ENCODE data around the gene PDXDC1.
"Not testable (repeated sequence)": the region's sequence is repeated elsewhere in the genome, so short reads cannot be mapped to it uniquely, and the experiment has no call there.

PDXDC1 gene

DNA sequence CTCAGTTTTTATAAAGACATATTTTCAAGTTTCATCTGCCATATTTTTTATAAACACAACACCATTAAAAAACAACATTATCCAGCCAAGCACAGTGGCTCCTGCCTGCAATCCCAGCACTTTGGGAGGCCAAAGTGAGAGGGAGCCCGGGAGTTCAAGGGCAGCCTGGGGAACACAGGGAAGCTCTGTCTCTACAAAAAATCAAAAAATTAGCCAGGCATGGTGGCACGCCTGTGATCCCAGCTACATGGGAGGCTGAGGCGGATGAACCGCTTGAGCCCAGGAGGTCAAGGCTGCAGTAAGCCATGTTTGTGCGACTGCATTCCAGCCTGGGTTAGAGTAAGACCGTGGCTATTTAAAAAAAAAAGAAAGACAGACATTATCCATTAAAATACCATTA, 98.3 kb downstream of the PDXDC1 start:
- no peak for DNase-seq

DNA sequence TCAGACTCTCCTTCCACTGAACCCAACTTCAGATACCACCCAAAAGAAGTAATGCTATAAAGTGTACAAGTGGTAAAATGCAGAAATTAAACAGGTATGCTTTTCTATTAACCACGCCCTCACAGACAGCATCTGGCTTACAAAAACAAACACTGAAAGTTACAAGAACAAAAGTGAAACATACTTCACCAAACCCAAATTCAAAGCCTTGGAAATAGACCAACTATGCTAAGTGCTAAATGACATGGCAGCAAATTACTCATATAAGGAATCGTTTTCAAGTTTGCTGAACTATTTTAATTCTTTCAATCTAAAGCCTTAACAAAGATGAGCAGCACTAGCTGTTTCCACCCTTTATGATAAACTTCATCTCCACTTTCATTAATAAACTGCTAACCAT, 101.3 kb downstream of the PDXDC1 start:
- DNase-seq, result not testable (repeated sequence)

DNA sequence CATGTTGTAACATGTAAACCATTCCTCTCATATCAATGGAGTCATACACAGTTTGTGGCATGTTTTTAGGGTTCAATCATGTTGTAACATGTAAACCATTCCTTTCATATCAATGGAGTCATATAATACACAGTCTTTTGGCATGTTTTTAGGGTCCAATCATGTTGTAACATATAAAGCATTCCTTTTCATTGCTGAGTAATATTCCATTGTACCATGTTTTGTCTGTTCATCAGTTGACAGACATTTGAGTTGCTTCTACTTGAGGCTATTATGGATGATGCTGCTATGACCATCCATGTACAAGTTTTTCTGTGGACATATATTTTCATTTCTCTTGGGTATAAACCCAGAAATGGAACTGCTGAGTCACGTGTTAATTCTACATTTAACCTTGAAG, 106.1 kb downstream of the PDXDC1 start:
- DNase-seq, result not testable (repeated sequence)

DNA sequence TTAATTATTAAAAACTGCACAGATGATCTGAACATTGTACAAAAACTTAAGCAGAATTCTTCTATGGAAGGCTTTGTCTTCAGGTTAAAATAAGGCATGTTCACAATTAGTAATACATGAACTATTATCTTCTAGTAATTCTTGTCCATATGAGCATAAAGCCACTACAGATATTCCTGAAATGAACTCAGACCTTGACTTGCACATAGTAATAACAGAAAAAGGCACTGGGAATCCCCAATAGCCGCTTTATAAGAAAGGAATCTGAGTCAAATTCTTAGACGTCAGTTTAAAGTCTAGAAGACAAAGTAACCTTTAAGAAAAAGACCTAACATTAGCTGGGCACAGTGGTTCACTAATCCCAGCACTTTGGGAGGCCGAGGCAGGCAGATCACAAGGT, 108.0 kb downstream of the PDXDC1 start:
- DNase-seq, result not testable (repeated sequence)

DNA sequence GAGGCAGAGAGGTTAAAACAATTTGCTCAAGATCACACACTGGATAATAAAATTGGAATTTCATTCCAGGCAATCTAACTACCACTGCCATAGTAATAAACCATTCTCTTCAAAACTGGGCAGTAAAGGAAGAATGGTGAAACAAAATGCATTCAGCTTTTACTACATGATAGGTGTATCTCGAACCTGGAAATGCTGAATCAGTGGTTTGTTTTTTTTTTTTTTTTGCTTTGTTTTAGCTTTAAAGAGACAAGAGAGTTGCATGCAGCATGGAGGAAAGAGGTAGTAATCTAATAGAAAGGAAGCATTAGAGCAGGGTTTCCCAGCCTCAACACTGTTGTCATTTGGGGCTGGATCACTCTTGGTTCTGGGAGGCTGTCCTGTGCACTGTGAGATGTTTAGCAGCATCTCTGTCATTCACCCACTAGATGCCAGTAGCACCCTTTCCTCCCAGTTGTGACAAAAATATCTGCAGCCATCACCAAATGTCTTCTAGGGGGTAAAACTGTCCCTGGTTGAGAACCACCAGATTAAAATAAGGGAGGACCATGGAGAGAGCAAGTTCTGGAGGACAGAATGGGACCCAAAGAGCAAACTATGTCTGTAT, 115.9 kb downstream of the PDXDC1 start:
- not testable (repeated sequence) for DNase-seq

DNA sequence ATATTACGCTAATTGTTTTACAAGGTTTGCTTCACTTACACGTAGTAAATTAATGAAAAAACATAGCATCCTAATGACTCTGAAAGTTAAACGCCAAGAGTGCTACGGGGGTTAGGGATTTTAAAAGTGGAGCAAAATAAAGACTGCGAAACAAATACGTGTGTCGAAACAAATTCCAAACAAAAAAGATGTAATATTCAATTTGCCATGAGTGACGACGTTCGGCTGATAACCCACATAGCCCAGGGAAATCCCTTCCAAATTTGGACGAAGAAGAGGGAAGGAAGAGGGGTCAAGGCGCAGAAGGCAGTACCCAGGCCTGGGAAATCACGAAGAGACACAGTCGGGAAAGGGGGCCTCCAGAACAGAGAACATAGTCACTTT, 118.7 kb downstream of the PDXDC1 start:
- DNase-seq, result not testable (repeated sequence)

DNA sequence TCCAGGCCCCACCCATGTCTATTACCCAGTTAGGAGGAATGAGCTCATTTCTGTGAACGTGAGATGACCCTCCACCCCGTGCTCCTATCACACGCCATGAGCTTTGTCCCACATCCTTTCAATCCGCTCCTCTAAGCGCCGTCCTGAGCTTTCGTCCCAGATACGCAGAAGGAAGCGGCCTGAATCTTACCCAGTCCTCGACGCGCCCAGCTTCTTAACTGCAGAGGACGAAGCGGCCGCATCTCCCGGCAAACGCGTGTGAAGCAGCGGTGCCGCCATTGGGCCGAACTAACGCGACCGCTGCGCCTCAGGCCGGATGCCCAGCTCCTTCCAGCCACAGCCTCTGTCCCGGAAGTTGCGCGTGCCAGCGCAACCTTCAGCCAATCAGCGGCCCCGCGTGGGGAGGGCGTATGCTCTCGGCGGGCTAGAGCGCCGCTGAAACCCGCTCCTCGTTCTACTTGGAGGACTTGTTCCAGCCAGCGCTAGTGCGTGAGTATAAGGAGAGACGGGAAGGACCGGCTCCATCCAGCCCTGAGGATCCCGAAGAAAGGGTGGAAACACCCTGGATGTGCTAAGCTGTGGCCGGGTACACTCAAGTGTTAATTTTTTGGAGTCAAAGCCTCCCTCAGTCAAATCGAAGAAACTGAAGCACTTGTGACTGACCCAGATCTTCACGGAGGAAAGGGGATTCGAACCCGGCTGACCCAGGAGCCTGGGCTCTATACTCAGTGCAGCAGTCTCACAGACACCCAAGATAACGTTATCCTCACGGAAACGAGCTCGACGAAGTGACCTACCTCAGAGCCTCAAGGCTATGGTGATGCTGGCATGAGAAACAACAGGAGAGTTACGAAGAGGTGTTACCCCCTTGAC, 119.4 kb downstream of the PDXDC1 start, which contains the start of gene RRN3:
TSS of gene RRN3 (minus strand) at position 318 of the 873 bp plus-strand sequence. CDS start at position 279, 39 bp downstream.
- peak; percentile 89 for DNase-seq

DNA sequence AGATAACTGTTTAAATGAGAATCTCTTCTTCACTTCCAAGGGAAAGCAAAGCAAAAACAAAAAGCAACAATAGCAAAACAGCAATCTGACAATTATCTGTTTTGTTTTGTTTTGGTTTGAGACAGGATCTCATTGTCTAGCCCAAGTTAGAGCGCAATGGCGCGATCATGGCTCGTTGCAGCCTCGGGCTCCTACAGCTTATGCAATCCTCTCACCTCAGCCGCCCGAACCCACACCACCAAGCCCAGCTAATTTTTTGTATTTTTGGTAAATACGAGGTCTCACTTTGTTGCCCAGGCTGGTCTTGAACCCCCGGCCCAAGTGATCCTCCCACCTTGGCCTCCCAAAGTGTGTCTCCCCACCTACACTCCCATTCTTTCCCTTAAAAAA, 121.8 kb downstream of the PDXDC1 start:
- DNase-seq, result peak; percentile 2

DNA sequence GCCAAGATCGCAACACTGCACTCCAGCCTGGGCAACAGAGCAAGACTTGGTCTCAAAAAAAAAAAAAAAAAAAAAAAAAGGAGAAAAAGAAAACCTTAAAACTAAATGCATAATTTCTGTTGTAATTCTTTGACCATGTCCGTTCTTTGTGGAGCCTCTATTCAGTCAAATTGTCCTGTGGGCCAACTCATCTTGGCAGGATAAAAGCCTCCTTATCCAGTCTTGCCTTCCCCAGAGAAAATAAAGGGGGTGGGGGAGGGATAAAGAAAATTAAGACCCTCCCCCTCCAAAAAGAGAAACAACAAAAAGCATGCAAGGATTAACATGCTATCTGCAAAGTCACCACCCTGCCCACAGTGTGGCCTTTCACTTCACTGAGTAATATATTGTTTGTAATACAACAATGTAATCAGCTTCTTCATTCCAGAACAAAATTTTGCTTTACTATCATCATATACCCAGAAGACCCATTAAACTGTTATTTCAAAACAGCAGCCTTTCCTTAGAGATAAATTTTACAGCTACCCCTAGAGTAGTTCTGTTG, 124.6 kb downstream of the PDXDC1 start:
- DNase-seq, result not testable (repeated sequence)

DNA sequence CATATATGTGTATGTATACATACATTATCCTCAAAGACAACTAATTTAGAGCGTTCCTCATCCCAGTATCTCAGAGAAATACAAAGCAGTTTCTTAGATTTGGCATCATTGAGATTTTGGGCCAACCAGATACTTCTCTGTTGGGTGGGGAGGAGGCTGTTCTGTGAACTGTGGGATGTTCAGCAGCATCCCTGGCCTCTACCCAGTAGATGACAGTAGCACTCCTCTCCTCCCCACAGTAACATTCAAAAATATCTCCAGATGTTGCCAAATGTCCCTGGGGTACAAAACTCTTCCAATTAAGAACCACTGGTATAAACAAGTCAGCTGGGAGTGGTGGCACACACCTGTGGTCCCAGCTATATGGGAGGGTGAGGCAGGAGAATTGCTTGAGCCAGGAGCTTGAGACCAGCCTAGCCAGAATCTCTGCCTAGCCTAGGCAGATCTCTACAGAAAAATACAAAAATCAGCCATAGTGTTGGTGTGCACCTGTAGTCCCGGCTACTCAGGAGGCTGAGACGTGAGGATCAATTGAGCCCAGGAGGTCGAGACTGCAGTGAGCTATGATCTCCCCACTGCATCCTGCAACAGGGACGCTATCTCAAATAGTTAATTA, 125.7 kb downstream of the PDXDC1 start:
- DNase-seq, result not testable (repeated sequence)

DNA sequence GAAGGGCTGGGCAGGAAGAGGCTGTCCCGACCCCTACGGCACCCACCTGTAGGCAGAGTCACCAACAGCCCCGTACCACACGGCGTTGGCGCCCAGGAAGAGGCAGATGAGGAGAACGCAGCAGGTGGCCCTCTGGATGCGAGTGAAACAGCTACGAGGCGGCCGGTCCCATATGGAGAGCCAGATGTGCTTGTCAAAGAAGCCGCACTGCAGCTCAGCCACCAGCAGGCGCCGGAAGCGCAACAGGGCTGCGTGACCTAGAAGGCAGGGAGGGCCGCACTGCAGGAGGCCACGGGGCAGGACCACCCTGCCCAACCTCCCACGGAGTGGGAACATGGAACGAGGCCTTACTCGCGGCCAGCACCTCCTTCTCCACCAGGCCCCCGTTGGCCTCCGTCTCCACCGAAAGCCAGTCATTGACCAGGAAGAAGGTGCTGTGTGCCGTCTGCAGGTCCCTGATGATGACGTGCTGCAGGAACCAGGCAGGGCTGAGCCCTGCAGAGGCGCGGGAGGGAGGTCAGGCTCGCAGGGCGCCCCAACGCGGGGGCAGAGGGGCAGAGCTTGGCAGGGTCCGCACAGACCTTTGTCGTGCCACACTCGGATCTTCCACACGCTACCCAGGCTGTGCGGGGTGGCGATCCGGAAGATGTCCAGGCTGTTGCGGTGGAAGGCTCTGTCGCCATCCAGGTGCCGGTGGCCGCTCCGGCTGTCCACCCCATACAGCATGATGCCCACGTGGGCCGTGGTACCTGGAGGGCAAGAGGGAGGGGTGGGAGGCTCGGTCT, 153.0 kb downstream of the PDXDC1 start:
- not testable (repeated sequence) for DNase-seq

DNA sequence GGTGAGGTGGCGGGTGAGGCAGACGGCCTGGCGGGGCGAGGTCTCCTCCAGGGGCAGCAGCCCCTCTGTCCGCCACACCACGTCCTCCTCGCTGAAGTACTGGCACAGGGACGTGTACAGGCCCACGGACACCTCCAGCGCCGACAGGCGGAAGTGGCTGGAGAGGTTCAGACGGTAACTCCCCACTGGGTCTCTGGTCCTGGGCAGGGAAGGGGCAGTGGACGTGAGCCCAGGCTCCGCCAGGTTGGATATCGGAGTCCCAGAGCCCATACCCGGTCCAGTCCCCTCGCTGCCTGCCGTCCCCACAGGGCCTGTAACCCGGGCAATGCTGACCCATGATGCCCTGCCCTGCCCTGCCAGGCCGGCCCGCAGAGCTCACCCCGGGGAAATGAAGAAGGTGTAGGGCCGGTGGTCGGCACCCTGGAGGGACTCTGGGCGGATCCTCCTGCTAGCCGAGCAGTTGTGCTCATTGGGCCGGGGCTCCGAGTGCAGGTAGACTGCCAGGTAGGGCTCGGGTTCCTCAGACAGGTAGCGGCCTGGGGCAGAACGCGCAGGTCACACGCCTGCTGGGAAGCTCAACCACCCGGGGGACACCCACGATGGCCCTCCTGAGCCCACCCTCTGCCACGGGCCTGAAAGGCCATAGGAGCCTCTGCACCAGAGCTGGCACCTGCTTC, 155.6 kb downstream of the PDXDC1 start:
- not testable (repeated sequence) for DNase-seq

DNA sequence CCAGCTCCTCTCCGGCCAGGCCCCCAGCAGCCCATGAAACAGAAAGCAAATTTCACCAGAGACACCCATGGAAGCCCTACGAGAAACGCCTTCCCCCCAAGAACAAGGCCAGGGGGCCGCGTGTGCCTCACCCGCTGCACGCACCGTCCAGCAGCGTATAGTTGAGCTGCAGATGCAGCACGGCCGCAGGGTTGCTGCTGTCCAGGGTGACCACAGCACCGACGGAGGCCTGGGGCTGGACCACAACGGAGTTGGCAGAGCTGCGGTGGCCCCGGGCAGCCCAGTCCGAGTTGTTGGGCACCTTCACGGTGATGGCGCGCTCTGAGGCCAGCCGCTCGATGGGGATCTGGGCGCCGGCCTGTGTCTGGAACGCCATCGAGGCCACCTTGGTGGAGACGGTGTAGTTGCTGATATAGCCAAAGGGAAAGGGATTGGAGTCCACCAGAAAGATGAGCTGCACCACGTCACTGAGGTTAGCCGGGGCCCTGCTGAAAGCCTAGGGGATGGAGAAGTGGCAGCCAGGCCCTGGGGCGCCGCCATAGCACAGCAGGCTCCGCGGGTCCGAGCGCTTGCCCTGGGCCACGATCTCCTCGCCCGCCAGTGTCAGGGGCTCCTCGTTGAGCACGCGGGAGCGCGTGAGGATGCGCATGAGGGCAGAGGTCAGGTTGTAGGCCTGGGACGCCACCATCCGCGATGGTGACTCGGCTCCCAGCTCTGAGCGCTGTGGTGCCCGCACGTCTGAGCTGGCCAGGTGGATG, 156.3 kb downstream of the PDXDC1 start:
- DNase-seq, result not testable (repeated sequence)

DNA sequence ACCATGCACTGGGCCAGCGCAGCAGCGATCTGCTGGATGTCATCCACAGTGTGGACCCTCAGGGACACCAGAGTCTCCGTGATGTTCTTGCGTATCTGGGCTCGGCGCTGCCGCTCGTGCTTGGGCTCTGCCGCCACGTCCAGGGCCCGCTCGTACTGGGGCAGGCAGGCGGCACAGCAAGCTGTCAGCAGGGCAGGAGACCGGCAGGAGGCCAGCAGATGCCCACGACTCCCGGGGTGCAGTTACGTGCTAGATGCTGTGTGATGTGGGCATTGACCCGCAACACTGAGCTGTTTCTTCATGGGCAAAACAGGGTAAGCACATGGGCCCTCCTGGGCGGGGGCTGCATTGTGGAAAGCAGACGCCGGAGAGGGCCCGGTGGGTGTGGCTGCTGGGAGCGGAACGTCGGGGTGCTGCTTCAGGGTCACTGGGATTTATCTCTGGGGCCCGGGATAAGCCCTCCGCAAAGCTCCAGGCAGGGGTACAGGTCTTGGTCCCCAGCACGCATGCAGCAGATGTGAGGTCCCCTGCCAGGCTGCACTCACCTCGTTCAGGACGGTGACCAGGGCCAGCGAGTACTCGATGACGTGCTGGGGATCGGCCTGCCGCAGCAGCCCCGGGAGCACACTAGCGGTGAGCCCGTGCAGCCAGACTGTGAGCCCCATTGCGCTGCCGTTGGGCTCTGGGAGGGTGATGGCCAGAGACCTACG, 158.0 kb downstream of the PDXDC1 start:
- not testable (repeated sequence) for DNase-seq

DNA sequence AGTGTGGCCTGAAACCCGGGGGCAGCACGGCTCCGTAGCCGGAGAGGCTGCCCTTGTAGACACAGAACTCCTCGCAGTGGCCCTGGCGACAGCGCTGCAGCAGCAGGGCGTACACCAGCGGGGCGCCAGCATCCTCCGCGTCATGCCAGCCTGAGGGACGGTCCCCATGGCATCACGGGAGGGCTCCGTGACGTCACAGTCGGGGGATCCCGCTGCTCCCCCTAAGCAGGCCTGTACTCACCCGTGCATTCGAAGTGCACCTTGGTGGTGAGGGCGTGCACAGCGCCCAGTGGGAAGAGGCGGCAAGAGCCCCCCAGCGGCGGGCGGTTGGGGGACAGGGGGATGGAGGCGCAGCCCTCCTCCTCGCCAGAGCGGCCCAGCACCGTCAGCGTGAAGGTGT, 158.7 kb downstream of the PDXDC1 start:
- not testable (repeated sequence) for DNase-seq

DNA sequence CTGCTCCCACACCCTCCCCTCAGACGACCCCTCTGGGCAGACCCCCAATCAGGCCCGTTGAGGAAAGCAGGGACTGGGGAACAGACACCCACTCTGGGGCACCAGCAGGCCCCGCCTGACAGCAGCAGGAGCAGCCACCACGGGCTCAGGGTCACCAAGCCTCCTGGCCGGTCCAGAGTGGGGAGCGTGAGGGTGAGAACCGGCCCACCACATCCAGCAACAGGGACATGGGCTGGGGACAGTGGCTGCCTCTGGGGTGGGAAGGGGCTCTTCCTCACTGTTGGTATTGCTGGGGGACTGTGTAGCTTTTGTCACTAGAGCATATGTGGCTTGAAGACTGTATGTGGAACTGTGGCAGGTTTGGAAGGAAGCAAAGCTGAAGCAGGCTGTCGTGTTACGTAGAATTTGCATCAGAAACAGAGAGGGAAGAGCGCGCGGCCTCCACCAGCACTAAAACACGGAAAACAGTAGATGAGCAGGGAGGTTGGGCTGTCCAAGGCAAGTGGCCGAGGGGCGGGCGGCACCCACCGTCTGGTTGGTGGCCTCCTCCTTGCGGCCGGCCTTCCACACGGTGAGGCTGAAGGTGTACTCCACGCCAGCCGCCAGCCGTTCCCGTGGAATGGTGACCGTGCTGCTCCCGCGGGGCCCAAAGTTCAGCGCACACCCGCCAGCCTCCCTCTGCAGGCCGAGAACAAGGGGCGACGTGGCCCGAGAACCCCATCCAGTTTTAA, 160.1 kb downstream of the PDXDC1 start:
- not testable (repeated sequence) for DNase-seq

DNA sequence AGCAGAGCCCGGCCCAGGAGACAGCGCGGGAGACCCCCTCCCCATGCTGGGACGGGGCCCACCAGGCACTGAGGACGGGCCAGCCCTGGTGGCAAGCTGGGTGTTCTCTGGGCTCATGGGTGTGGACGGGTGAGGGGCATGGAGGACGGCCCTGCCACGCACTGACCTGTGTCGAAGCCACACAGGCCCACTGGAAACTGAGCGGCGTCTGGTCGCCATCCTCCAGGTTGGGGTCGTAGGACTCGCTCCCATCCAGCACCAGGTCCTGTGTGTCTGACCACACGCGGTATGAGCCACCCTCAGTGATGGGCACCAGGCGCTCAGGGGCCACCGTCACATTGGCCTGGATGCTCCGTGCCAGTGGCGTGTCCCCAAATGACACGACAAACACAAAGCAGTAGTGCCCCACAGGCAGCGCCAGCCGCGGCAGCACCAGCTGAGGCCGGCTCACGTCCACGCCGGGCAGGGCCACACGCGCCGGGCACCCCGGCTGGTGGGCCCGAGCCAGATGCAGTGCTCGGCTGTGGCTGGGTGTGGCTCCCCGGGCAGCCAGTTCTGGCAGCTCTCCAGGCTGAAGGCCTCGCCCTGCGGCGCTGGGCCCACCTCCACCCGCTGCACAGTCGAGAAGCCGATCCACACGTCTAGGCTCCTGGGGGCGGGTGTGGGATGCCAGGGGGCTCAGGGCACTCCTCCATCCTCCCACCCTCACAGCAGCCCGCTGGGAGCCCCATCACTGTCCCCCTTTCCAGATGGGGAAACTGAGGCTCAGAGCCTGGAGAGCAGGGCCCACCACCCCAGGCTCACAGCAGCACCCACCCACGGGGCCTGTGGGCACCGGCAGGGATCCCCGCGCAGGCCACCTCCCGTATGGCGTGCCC, 160.9 kb downstream of the PDXDC1 start:
- not testable (repeated sequence) for DNase-seq

DNA sequence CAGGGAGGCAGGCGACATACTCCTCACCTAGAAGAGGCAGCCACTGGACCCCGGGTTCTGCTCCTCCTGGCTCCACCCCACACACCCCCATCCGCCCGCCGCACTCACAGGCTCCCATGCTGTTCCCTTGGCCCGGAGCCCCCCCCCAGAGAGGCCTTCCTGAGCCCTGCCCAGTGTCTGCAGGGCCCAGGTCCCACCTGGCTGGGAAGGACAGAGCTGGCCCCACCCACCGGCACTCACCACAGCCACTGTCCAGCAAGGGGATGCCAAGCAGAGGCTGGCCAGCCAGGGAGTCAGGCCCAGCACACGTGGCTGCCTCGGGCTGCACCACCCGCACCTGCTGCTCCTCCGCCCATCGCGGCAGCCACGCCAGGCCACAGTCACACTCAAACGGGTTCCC, 162.7 kb downstream of the PDXDC1 start:
- DNase-seq, result not testable (repeated sequence)
